NOMO-1 treated with dmso at 0.1 percent for 144 hours (cell line): ENCODE measurements around the gene VCAM1.
A peak's percentile ranks its signal among the peaks of the same experiment; 100 is the strongest.
"Not testable (repeated sequence)": the region's sequence is repeated elsewhere in the genome, so short reads cannot be mapped to it uniquely, and the experiment has no call there.

Experiments used
- DNase-seq: peaks from one replicate; lab custom pipeline; 2025; ENCODE audit not compliant: unreplicated experiment; lab: John Stamatoyannopoulos, UW

Gene VCAM1, protein sequence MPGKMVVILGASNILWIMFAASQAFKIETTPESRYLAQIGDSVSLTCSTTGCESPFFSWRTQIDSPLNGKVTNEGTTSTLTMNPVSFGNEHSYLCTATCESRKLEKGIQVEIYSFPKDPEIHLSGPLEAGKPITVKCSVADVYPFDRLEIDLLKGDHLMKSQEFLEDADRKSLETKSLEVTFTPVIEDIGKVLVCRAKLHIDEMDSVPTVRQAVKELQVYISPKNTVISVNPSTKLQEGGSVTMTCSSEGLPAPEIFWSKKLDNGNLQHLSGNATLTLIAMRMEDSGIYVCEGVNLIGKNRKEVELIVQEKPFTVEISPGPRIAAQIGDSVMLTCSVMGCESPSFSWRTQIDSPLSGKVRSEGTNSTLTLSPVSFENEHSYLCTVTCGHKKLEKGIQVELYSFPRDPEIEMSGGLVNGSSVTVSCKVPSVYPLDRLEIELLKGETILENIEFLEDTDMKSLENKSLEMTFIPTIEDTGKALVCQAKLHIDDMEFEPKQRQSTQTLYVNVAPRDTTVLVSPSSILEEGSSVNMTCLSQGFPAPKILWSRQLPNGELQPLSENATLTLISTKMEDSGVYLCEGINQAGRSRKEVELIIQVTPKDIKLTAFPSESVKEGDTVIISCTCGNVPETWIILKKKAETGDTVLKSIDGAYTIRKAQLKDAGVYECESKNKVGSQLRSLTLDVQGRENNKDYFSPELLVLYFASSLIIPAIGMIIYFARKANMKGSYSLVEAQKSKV

GRCh38 chr1:100719490-100719889, at the start of gene VCAM1:
Gene VCAM1 (plus strand): TSS chr1:100719742. CDS start chr1:100719861, 119 bp downstream.
- no peak for DNase-seq

GRCh38 chr1:100670083-100670482, 49.5 kb upstream of the VCAM1 start:
- DNase-seq = no peak

GRCh38 chr1:100671601-100672000, 47.9 kb upstream of the VCAM1 start:
- no peak for DNase-seq

DNA sequence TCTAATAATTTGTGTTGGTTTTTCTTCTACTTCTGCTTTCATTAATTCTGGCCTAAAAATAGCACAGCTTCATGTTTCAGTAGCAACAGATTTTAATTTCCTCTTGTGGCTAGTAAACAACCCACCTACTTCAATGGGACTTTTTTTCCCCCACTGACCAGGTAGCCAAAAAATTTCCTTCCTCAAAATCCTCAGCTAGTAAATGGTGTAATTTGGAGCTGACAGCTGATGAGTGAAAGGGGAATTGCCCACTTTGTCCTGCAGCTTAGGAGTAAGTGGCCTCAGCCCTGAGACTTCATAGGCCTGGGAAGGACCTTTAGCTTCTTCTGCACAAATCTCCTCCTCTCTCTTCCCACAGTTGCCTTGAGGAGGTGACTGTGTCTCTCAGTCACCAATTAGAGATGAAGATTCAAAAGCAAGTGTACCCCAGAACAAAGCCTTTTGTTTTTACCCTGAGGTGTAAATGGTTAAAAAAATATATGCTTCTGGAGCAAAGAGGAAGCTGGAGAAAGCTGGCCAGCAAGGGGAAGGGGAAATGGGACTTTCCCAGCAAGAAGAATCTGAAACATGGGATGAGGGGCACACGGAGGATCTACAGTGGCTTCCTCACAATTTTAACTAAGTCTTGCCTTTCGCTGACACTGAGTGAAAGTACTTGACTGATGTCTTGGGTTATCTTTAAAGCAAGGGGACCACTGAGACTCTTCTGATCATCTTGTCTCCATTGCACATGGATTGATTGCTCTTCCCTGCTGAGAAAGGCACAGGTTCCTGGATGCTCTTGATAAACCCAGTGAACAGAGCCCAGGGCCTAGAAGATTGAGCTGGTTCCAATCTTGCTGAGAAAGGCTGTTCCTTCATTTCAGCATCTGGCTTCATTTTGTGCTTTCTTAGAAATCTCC, 35.8 kb upstream of the VCAM1 start:
- DNase-seq = no peak

DNA sequence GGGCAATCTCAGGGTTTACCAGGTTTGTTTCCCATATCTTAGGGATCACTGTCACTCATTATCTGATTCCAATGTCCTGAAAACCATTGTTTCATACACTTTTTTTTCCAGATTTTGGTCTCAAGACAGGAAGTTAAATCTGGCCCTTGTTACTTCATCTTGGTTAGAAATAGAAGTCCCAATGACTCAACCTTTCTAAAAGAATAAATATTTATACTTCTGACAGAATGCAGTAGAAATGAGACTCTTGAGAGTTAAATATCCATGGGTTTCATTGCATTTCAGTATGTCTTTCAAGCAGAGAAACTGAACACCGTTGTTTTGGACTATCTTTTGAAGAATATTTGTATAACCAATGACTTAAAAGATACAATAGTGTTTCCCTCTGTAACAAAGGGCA, 19.8 kb upstream of the VCAM1 start:
- no peak for DNase-seq

- no peak for DNase-seq
These were observed 19.0 kb upstream of the VCAM1 start for GRCh38 chr1:100700586-100700985.

DNA sequence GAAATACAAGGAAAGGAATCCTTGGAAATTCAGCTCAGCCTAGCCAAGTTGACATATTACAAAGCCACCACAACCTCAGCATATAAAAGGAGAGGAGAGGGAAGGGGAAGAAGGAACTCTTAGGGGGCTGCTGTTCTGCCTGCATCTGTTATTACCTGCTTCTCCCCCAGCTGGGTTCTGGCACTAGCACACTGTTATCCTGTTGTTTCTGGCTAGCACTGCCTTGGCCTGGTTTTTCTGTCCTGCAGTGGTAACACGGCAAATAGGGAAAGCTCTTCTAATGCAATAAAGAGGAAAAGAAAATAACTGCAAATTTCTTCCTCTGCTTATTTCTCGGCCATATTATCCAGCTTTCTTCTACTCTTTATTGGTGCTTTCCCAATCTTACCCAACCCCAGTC, 16.5 kb upstream of the VCAM1 start:
- DNase-seq = no peak

GRCh38 chr1:100703716-100704115, 15.8 kb upstream of the VCAM1 start:
- no peak for DNase-seq

DNA sequence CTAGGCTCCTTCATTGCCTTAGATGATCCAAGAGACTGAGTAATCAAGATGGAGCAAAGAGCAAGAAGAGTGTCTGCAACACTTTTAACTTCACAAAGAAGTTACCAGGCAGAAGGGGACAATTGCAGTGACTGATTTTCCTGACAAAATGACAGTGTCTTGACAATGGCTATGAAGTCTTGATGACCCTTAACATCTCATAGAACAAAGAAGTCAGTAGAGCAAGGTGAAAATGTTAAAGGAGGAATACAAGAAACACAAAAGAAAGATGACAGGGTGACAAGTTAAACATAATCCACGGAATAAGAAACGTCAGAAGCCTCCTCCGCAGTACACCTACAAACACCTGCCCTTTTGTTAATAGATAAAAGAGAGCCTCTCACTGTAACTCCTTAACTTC, 15.1 kb upstream of the VCAM1 start:
- DNase-seq = no peak

GRCh38 chr1:100706296-100706695, 13.2 kb upstream of the VCAM1 start:
- no peak for DNase-seq

DNA sequence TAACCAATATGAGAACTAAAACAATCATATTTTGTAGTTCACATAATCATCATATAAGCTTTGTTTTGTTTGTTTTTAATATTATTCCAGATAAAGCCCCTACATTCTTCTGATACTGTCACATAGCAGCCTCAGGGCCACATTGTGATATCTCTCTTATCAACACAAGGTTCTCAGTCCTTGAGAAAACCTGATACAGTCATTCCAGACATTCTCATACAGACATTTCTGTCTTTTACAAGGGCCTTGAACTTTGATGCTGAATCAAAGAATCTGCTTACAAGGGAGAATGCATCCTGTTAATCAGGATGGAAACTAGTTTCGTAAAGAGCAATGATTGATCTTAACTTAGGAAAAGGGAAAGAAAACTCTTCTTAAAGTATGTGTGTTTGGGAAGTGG, 12.7 kb upstream of the VCAM1 start:
- no peak for DNase-seq

DNA sequence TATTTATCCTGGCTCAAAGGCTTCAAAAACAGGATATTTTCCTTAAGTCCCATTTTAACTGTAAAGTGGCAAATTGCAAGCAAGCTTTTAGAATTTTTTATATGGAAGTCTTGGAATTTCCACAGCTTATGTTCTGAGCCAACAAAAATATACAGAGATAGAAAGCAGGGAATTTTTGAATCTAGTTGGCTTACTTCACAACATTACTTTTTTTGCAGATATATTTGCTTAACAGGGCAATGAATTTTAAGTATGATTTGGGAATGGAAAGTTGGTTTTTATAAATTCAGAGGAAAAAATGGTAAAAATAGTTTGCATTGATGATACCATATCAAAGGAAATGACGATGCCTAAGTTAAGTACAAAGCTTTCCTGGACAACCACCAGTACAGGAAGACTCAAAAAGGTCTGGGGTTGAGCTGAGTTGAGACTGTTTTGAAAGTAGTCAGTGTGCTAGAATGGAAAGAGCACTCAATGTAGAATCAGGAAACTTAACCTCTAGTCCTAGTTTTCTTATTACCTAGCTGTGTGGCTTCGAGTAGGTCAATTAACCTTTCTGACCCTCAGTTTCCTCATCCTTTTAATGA, 11.0 kb upstream of the VCAM1 start:
- DNase-seq = no peak

- no peak for DNase-seq
These were observed 8.4 kb upstream of the VCAM1 start for GRCh38 chr1:100710906-100711682.

DNA sequence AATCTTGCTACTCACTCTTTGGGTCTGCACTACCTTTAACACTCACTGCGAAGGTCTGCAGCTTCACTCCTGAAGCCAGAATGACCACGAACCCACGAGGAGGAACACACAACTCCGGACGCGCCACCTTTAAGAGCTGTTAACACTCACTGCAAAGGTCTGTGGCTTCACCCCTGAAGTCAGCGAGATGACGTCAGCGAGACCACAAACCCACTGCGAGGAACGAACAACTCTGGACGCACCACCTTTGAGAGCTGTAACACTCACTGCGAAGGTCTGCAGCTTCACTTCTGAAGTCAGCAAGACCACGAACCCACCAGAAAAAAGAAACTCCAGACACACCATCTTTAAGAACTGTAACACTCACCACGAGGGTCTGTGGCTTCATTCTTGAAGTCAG, 6.5 kb upstream of the VCAM1 start:
- not testable (repeated sequence) for DNase-seq

DNA sequence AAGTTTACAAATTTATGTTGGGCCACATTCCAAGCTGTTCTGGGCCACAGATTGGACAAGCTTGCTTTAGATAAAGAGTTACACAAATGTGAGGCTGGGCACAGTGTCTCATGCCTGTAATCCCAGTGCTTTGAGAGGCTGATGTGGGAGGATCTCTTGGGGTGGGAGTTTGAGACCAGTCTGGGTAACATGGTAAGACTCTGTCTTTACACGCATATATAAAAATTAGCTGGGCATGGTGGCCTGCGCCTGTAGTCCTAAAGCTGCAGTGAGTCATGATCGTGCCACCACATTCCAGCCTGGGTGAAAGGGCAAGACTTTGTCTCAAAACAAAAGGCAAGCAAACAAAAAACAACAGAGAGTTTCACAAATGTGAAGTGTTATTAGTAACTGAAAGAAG, 5.9 kb upstream of the VCAM1 start:
- DNase-seq = no peak

DNA sequence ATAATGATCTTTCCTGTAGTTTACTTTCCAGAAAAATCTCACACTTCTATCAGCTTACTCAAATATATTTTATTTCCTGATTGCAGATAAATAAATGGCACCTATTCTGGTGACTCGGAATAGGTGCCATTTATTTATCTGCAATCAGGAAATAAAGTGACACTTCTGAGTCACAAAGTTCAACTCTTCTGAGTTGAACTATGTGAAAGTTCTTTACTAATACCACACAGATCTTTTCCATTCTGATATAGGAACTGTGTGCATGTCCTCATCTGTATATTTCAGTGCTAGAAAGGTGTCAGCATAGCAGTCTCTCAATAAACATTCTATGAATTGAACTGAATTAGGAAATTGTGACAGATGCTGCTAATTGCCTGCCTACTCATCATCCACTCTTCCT, 4.9 kb upstream of the VCAM1 start:
- no peak for DNase-seq

- DNase-seq = no peak
These were observed 2.3 kb upstream of the VCAM1 start for GRCh38 chr1:100717218-100717617.

GRCh38 chr1:100718581-100718980, 961 bp upstream of the VCAM1 start:
- peak; percentile 43 for DNase-seq

GRCh38 chr1:100720101-100720500, 559 bp downstream of the VCAM1 start:
- no peak for DNase-seq

GRCh38 chr1:100720751-100721150, 1.2 kb downstream of the VCAM1 start:
- no peak for DNase-seq
